Prostate gland (tissue), 2 donors: ENCODE measurements around the gene ZNF135. TPM values are rescaled to one million over a fixed set of nuclear protein-coding genes. Genes with fewer than 3 reads are reported as not detected.

Source experiments
- DNase-seq: peaks from one replicate; pipeline ENCODE4 v3.0.0-alpha.2; 2019; ENCODE audit warnings: low spot score
- H3K27ac ChIP-seq, 2 donors: fragments of 200-600 bp; sonication (generic); 2 replicates each; pipeline ENCODE4 v1.5.1; 2017 to 2019
- H3K27me3 ChIP-seq: fragments of 200-600 bp; sonication (generic); replicated peaks from 2 replicates; pipeline ENCODE4 v1.5.1; 2019; ENCODE audit not compliant: insufficient read depth
- H3K36me3 ChIP-seq, 2 donors: fragments of 200-600 bp; sonication (generic); 1 replicate in 1 of 2; 2 replicates in 1 of 2; pipeline versions ENCODE4 v1.5.1 to v1.8.1; 2017 to 2019
- H3K4me1 ChIP-seq: fragments of 200-600 bp; sonication (generic); replicated peaks from 2 replicates; pipeline ENCODE4 v1.5.1; 2019
- H3K4me3 ChIP-seq, 2 donors: fragments of 200-600 bp; sonication (generic); 2 replicates each; pipeline ENCODE4 v1.5.1; 2017 to 2019
- H3K9me3 ChIP-seq: fragments of 200-600 bp; sonication (generic); 2 replicates; pipeline ENCODE4 v1.5.1; 2017
- POLR2A ChIP-seq: fragments of 450-650 bp; IDR thresholded peaks from one replicate; pipeline ENCODE4 v1.6.1; 2016; ENCODE audit warnings: antibody characterized with exemption, mild to moderate bottlenecking
- POLR2AphosphoS5 ChIP-seq: sonication (generic); formaldehyde crosslinking; IDR thresholded peaks from one replicate; pipeline ENCODE4 v1.6.1; 2017; ENCODE audit warnings: antibody characterized with exemption
- WGBS: methylation state at CpG from one replicate; pipeline ENCODE4 v1.1.5; 2018; 5-methylcytosine and 5-hydroxymethylcytosine counted together
- intact Hi-C: fragments of 100-400 bp; cut with DNase I; formaldehyde crosslinking; loops from one replicate; pipeline ENCODE4 v1.14.2; 2022
- total RNA-seq, 2 donors: library from RNA; depleted of rRNA; stranded (reverse); fragments of >200 nt; gene quantifications; one replicate each; pipeline ENCODE4 v1.1.0, GENCODE V29; 2016
- TF ChIP-seq, protein P1 (sequence below), 4 experiments: fragments of 200-600 bp in 2 of 4; fragments of 450-650 bp in 2 of 4; sonication (generic) in 2 of 4; IDR thresholded peaks; 1 replicate in 3 of 4; 2 replicates in 1 of 4; pipeline ENCODE4 v1.5.1; 2016 to 2019; ENCODE audit warnings: antibody characterized with exemption in 4 of 4, mild to moderate bottlenecking in 2 of 4, moderate library complexity in 2 of 4

The ZNF135 gene
- total RNA-seq, 2 donors from 2014 or later, result 13.4 to 19.3 TPM

DNA sequence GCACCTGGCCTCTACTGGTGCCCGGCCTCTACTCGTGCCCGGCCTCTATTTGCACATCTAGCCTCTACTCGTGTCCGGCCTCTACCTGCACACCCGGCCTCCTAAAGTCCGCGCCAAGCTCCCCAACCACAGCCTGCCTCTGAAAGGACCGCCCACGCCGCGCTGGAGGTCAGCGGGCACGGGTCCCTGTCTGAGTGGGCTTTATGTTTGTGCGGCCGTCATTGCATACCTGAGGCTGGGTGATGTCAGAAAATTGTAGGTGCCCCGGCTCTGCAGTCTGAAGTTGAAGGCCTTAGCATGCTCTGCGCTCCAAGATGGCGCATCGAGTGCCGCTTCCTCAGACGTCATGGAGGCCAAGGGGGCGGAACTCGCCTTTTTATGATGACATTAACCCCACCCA is 1.1 kb downstream of the ZNF135 start:
- DNase-seq, result no peak
- Histone ChIP-seq H3K36me3 (peaks cover 0 to 7% of the 10 kb centered on the region in 2 donors), H3K4me3 (peak overlapping the region in 1 of 2 donors; percentile 73)

DNA sequence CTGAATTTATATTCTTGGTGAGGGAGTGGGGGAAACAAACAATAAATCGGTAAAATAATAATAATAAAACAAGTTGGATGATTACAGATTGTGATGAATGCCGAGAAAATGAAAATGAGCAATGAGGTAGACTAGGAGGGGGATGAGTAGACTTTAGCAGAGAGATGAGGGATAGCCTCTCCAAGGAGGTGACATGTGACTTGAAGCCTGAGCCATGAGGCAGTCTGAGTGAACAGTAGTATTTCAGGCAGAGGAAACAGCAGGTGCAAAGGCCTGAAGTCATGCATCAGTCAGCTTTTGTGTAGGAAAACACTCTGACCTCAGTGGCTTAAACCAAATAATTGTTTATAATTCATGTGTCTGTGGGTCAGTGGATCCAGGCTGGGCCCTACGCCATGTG is 4.6 kb downstream of the ZNF135 start:
- Histone ChIP-seq H3K36me3 (peaks cover 0 to 21% of the 10 kb centered on the region in 2 donors), H3K27ac (no peak overlapping the region), H3K4me3 (no peak overlapping the region), H3K9me3 (peaks cover 13% of the 10 kb centered on the region), H3K4me1 (no peaks in the 10 kb centered on the region), H3K27me3 (no peaks in the 10 kb centered on the region)
- TF ChIP-seq POLR2A (no peak), POLR2AphosphoS5 (no peak)
- TF ChIP-seq, protein P1, sequence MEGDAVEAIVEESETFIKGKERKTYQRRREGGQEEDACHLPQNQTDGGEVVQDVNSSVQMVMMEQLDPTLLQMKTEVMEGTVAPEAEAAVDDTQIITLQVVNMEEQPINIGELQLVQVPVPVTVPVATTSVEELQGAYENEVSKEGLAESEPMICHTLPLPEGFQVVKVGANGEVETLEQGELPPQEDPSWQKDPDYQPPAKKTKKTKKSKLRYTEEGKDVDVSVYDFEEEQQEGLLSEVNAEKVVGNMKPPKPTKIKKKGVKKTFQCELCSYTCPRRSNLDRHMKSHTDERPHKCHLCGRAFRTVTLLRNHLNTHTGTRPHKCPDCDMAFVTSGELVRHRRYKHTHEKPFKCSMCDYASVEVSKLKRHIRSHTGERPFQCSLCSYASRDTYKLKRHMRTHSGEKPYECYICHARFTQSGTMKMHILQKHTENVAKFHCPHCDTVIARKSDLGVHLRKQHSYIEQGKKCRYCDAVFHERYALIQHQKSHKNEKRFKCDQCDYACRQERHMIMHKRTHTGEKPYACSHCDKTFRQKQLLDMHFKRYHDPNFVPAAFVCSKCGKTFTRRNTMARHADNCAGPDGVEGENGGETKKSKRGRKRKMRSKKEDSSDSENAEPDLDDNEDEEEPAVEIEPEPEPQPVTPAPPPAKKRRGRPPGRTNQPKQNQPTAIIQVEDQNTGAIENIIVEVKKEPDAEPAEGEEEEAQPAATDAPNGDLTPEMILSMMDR (IDR thresholded peaks at IDR 0.05), result no peak
- intact Hi-C loops, result no loop called here
- 95% methylated on average over 3 of the region's 3 CpGs for WGBS
- no peak for DNase-seq

More for the DNA sequence above, 1.1 kb downstream of the ZNF135 start:
- TF ChIP-seq POLR2A, result no peak
- TF ChIP-seq, protein P1 (IDR thresholded peaks at IDR 0.05), result no peak
- no peak for TF ChIP-seq POLR2AphosphoS5
- Histone ChIP-seq H3K4me1 (no peaks in the 10 kb centered on the region), H3K27ac (no peak overlapping the region), H3K9me3 (no peaks in the 10 kb centered on the region), H3K27me3 (no peaks in the 10 kb centered on the region)
- intact Hi-C loops, result no loop called here
- 85% methylated on average over 24 of the region's 24 CpGs for WGBS

DNA sequence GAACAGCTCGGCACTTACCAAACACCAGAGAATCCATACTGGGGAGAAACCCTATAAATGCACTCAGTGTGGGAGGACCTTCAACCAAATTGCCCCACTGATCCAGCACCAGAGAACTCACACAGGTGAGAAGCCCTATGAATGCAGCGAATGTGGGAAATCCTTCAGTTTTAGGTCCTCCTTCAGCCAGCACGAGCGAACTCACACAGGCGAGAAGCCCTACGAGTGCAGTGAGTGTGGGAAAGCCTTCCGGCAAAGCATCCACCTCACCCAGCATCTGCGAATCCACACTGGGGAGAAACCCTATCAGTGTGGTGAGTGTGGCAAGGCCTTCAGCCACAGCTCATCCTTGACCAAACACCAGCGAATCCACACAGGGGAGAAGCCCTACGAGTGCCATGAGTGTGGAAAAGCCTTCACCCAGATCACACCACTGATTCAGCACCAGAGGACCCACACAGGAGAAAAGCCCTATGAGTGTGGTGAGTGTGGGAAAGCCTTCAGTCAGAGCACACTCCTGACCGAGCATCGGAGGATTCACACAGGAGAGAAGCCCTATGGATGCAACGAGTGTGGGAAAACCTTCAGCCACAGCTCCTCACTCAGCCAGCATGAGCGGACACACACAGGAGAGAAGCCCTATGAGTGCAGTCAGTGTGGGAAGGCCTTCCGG is 8.3 kb downstream of the ZNF135 start:
- Histone ChIP-seq H3K9me3 (peaks cover 13% of the 10 kb centered on the region), H3K4me3 (no peak overlapping the region), H3K27me3 (no peaks in the 10 kb centered on the region), H3K4me1 (no peaks in the 10 kb centered on the region), H3K36me3 (peaks cover 0 to 21% of the 10 kb centered on the region in 2 donors), H3K27ac (no peak overlapping the region)
- no peak for DNase-seq
- intact Hi-C loops, result no loop called here
- TF ChIP-seq POLR2A, result no peak
- TF ChIP-seq POLR2AphosphoS5, result no peak
- TF ChIP-seq, protein P1 (IDR thresholded peaks at IDR 0.05), result no peak
- over 99% methylated on average over 15 of the region's 15 CpGs for WGBS

DNA sequence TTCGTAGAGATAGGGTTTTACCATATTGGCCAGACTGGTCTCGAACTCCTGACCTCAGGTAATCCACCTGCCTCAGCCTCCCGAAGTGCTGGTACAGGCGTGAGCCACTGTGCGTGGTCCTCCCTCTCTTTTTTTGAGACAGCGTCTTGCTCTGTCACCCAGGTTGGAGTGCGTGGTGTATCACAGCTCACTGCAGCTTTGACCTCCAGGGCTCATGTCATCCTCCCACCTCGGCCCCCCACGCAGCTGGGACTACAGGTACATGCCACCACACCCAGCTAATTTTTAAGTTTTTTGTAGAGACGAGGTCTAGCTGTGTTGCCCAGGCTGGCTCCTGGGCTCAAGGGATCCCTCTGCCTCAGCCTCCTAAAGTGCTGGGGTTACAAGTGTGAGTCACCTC is 20.7 kb downstream of the ZNF135 start:
- H3K9me3 ChIP-seq, result no peaks in the 10 kb centered on the region
- WGBS, result 96% methylated on average over 10 of the region's 10 CpGs
- intact Hi-C loops, result no loop called here

More for the DNA sequence above, 20.7 kb downstream of the ZNF135 start:
- H3K4me1 ChIP-seq, result no peaks in the 10 kb centered on the region
- no peak overlapping the region for H3K27ac ChIP-seq
- no peak overlapping the region for H3K4me3 ChIP-seq
- no peaks in the 10 kb centered on the region for H3K27me3 ChIP-seq
- TF ChIP-seq POLR2AphosphoS5, result no peak
- no peak for TF ChIP-seq POLR2A
- TF ChIP-seq, protein P1 (IDR thresholded peaks at IDR 0.05), result no peak
- peaks cover 9% of the 10 kb centered on the region in 2 donors for H3K36me3 ChIP-seq
- DNase-seq, result no peak
